KMS-11 (cell line): ENCODE results near the gene CCDC102A.
A peak's percentile ranks its signal among the peaks of the same experiment; 100 is the strongest.

ENCODE experiments used
- H2AFZ ChIP-seq: fragments of 200-600 bp; sonication (generic); 2 replicates; pipeline ENCODE4 v1.6.1; 2016; ENCODE audit warnings: antibody characterized with exemption, mixed run types, low read depth
- H3K27ac ChIP-seq: fragments of 200-600 bp; sonication (generic); 2 replicates; pipeline ENCODE4 v1.6.1; 2016; ENCODE audit warnings: mild to moderate bottlenecking, mixed run types
- H3K27me3 ChIP-seq: fragments of 200-600 bp; sonication (generic); 2 replicates; pipeline ENCODE4 v1.6.1; 2017; ENCODE audit warnings: mild to moderate bottlenecking, low read depth, mixed run types, moderate library complexity; ENCODE audit not compliant: insufficient read depth
- H3K36me3 ChIP-seq: fragments of 200-600 bp; sonication (generic); 2 replicates; pipeline ENCODE4 v1.6.1; 2017; ENCODE audit warnings: mild to moderate bottlenecking, mixed run types; ENCODE audit not compliant: insufficient read depth
- H3K4me1 ChIP-seq: fragments of 200-600 bp; sonication (generic); 2 replicates; pipeline ENCODE4 v1.6.1; 2016; ENCODE audit warnings: mild to moderate bottlenecking, low read depth, mixed run types; ENCODE audit not compliant: poor library complexity, severe bottlenecking
- H3K4me2 ChIP-seq: fragments of 200-600 bp; sonication (generic); 2 replicates; pipeline ENCODE4 v1.7.0; 2016; ENCODE audit warnings: mild to moderate bottlenecking, mixed run types
- H3K4me3 ChIP-seq: fragments of 200-600 bp; sonication (generic); IDR thresholded peaks from 2 replicates; pipeline ENCODE4 v1.6.1; 2017; ENCODE audit warnings: low read depth, low read length, mixed read lengths; ENCODE audit not compliant: insufficient read depth
- H3K79me2 ChIP-seq: fragments of 200-600 bp; sonication (generic); 2 replicates; pipeline ENCODE4 v1.6.1; 2016; ENCODE audit warnings: low read depth, mixed run types; ENCODE audit not compliant: insufficient read depth
- H3K9ac ChIP-seq: fragments of 200-600 bp; sonication (generic); 2 replicates; pipeline ENCODE4 v1.6.1; 2016; ENCODE audit warnings: mild to moderate bottlenecking, mixed run types
- H4K20me1 ChIP-seq: fragments of 200-600 bp; sonication (generic); 2 replicates; pipeline ENCODE4 v1.6.1; 2016; ENCODE audit warnings: mild to moderate bottlenecking, mixed run types; ENCODE audit not compliant: insufficient read depth
- CTCF ChIP-seq: fragments of 200-600 bp; sonication (generic); conservative IDR thresholded peaks from 2 replicates; pipeline ENCODE4 v1.6.1; 2017; ENCODE audit warnings: low read depth, mild to moderate bottlenecking, antibody characterized with exemption, low read length, moderate library complexity, mixed read lengths

The CCDC102A gene

GRCh38 chr16:57525761-57526160, 10.6 kb downstream of the CCDC102A start:
- Histone ChIP-seq H3K4me1 (no peaks in the 10 kb centered on the region), H2AFZ (no peak overlapping the region), H3K27me3 (no peaks in the 10 kb centered on the region), H3K27ac (no peak overlapping the region), H3K4me3 (no peak overlapping the region), H3K36me3 (no peaks in the 10 kb centered on the region), H3K4me2 (no peak overlapping the region), H4K20me1 (no peaks in the 10 kb centered on the region), H3K79me2 (no peaks in the 10 kb centered on the region), H3K9ac (no peak overlapping the region)
- TF ChIP-seq CTCF, result no peak

- no peak for TF ChIP-seq CTCF
- H3K27ac ChIP-seq, result no peak overlapping the region
- no peak overlapping the region for H3K9ac ChIP-seq
- H3K27me3 ChIP-seq, result no peaks in the 10 kb centered on the region
- no peaks in the 10 kb centered on the region for H4K20me1 ChIP-seq
- H3K36me3 ChIP-seq, result no peaks in the 10 kb centered on the region
- H2AFZ ChIP-seq, result no peak overlapping the region
- H3K4me1 ChIP-seq, result no peaks in the 10 kb centered on the region
- no peaks in the 10 kb centered on the region for H3K79me2 ChIP-seq
- no peak overlapping the region for H3K4me2 ChIP-seq
- H3K4me3 ChIP-seq, result no peak overlapping the region
Observed at GRCh38 chr16:57522960-57523359, 13.4 kb downstream of the CCDC102A start.

GRCh38 chr16:57519796-57520360, 16.5 kb downstream of the CCDC102A start:
- no peak overlapping the region for H3K4me3 ChIP-seq
- no peaks in the 10 kb centered on the region for H4K20me1 ChIP-seq
- no peaks in the 10 kb centered on the region for H3K27me3 ChIP-seq
- H3K79me2 ChIP-seq, result no peaks in the 10 kb centered on the region
- no peak overlapping the region for H3K4me2 ChIP-seq
- no peak overlapping the region for H3K27ac ChIP-seq
- H3K4me1 ChIP-seq, result no peaks in the 10 kb centered on the region
- peak; percentile 91 for TF ChIP-seq CTCF
- no peaks in the 10 kb centered on the region for H3K36me3 ChIP-seq
- H3K9ac ChIP-seq, result no peak overlapping the region
- H2AFZ ChIP-seq, result no peak overlapping the region

GRCh38 chr16:57518922-57519321, 17.4 kb downstream of the CCDC102A start:
- H3K36me3 ChIP-seq, result no peaks in the 10 kb centered on the region
- no peaks in the 10 kb centered on the region for H4K20me1 ChIP-seq
- no peaks in the 10 kb centered on the region for H3K4me1 ChIP-seq
- H3K4me3 ChIP-seq, result no peak overlapping the region
- H3K27me3 ChIP-seq, result no peaks in the 10 kb centered on the region
- H2AFZ ChIP-seq, result no peak overlapping the region
- H3K9ac ChIP-seq, result no peak overlapping the region
- H3K27ac ChIP-seq, result no peak overlapping the region
- no peaks in the 10 kb centered on the region for H3K79me2 ChIP-seq
- no peak overlapping the region for H3K4me2 ChIP-seq
- no peak for TF ChIP-seq CTCF
